Superior temporal gyrus (tissue), 1 donor: ENCODE results near the gene COPS6.
A peak's percentile ranks its signal among the peaks of the same experiment; 100 is the strongest.

ENCODE experiments used
- DNase-seq: peaks from one replicate; pipeline ENCODE4 v3.0.0-alpha.2; 2016; ENCODE audit errors: extremely low spot score

The COPS6 gene

DNA sequence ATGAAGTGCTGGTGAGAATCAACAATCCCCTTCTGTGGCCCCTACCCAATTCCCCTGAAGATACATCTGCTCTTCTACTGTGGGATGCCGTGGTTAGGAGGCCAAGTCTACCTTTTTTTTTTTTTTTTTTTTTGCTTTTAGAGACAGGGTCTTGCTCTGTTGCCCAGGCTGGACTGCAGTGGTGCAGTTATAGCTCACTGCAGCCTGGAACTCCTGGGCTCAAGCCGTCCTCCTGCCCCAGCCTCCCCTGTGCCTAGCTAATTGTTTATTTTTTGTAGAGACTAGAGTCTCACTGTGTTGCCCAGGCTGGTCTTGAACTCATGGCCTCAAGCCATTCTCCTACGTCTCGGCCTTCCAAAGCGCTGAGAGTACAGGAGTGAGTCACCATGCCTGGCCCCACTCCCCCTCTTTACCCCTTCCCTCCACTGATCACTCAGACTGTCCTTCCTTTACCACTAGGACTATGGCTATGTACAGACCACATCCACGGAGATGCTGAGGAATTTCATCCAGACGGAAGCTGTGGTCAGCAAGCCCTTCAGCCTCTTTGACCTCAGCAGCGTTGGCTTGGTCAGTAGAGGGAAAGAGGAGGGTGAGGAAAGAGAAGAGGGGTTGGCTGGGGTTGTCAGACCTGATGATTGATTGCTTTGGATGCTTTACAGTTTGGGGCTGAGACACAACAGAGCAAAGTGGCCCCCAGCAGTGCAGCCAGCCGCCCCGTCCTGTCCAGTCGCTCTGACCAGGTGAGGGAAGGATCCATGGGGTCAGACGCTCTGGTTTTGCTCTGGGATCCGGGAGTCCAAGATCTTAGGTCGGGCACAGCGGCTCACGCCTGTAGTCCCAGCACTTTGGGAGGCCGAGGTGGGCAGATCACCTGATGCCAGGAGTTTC is 14.4 kb downstream of the COPS6 start:
- no peak for DNase-seq

DNA sequence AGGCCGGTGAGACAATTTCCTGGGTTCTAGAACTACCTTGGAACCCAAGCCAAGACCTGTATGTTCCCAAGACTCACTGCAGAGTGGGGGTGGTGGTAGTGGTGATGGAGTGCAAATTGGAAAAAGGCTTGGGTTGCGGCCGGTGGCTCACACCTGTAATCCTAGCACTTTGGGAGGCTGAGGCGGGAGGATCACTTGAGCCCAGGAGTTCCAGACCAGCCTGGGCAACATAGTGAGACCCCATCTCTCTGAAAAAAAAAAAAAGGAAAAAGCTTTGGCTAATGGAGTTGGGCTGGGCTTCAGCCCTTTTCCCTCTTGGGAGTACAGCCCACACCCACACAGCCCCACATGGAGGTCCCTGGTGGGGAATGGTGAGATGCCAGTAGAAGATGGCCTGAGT is 16.8 kb downstream of the COPS6 start:
- no peak for DNase-seq

DNA sequence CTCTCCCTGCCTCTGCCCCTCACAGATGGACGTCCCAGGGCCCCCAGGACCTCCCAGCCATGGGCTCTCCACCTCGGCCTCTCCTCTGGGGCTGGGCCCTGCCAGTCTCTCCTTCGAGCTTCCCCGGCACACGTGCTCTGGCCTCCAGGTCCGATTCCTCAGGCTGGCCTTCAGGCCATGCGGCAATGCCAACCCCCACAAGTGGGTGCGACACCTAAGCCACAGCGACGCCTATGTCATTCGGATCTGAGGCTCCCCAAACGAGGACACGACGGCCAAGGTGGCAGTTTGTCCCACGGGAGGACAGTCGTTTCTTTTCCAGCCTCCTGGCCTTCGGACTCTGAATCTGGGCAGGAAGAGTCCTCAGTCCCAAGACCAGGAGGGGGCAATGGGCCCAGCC is 17.9 kb downstream of the COPS6 start:
- DNase-seq: no peak

DNA sequence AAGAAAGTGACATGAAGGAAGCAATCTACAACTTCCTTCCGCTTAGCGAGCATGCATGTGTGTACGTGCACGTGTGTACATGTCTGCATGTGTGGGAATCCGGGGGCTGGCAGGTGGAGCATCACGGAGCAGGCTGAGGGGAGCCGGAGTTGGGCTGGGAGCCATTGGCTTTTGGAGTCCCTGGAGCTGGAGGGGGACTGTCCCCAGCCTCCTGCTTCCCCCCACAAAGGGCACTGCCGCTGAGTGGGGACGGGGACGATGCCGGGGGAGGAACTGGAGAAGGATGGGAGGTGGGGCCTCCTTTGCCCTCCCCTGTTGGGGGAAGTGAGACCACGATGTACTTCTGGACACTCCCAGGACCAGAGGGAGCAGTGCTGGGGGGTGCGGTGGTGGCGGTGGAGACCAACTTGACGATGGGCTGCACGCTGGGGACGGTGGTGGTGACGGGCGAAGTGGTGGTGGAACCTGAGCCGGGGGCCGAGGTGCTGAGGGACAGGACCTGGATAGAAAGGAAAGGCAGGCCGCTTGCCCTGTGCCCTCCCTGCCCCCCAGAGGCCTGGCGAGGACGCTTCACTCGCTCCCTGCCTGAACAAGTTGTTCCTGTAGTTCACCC is 18.5 kb downstream of the COPS6 start:
- no peak for DNase-seq

- DNase-seq: no peak
Measured at GRCh38 chr7:100107890-100108289, 19.1 kb downstream of the COPS6 start.

DNA sequence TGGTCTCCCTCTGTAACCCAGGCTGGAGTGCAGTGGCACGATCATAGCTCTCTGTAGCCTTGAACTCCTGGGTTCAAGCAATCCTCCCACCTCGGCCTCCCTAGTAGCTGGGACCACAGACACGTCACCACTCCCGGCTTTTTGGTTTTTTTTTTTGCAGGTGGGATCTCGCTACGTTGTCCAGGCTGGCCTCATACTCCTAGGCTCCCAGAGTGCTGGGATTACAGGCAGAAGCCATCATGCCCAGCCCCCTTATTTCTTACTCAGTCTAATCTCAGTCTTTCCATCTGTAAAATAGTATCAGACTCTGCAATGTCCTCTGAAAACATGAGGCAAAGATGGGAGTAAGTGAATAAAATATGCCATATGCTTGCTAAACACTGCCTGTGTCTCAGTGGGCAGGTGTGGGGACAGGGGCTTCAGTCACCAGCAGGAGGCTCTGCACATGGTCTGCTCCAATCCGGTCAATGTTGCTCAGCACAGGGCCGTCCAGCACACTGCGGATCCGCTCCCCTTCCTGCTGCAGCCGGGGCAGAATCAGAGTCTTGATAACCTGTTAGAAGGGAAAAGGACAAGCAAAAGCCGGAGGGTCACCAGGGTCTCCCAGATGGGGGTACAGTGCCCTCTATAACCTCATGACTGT is 20.9 kb downstream of the COPS6 start:
- no peak for DNase-seq

DNA sequence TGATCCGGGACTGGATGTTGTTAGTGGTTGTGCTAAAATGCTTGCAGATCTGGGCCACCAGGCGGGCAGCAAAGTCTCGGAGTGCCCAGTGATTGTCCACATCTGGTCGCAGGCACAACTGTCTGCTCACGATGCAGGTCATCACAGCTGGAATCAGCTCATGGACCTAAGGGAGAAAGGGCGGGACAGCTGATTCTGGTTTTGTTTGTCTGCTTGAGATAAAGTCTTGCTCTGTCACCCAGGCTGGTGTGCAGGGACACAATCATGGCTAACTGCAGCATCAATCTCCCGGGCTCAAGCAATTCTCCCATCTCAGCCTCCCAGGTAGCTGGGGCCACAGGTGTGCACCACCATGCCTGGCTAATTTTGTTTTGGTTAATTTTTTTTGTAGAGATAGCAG is 22.4 kb downstream of the COPS6 start:
- DNase-seq: no peak

DNA sequence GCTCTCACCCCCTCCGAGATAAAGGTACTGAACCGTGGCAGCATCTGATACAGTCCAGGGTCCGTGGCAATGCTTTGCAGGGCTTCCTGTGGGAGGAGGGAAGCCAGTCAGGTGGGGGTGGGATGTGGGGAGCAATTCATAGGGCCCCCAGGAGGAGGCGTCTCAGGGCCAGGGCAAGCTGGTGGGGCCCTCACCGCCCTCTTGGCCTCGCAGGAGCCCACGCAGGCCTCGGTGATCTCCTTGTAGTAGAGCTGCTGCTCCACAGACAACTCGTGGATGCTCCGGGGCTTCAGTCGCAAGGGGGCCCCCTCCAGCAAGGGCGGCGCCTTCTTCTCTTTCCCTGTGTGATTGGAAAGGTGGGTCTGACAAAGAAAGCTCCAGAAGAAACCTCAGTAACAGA is 23.1 kb downstream of the COPS6 start:
- DNase-seq: no peak

- no peak for DNase-seq
Measured at GRCh38 chr7:100115026-100115425, 26.3 kb downstream of the COPS6 start.

GRCh38 chr7:100118388-100119071 is 29.8 kb downstream of the COPS6 start:
- DNase-seq: no peak

DNA sequence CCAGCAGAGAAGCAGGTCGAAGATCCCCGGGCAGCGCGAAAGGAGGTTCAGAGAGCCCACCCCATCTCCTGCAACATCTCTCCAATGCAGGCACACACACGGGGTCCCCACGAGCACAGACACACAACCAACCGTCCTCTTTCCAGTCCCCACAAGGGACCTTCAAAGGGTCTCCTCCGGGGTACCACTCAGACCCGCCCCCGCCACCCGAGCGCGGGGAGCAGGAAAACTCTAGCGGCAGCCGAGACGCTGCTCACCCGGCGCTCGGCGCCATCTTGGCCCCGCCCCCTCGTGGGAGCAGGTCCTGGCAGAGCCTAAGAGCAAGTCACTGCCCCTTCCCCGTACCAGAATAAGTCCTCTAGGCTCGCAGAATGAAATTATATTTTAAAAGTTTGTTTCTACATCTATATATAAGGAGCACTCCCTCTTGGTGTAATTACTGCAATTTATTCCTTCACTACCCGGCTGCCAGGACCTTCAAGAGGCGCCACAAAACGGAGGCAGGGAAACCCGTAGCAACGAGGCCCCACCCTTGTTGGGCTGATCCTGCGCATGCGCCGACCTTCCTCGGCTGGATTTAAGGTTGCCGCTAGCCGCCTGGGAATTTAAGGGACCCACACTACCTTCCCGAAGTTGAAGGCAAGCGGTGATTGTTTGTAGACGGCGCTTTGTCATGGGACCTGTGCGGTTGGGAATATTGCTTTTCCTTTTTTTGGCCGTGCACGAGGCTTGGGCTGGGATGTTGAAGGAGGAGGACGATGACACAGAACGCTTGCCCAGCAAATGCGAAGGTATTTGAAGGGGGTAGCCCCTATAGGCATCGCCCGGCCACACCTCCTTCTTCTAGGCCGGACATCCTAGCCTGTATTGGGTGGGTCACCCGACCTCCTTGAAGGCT is 30.6 kb downstream of the COPS6 start, which contains the start of the genes CNPY4 and TAF6:
TSS of gene CNPY4 (plus strand) at position 563 of the 898 bp plus-strand sequence. CDS start at position 674, 111 bp downstream.
TSS of gene TAF6 (minus strand) at position 287 of the 898 bp plus-strand sequence. CDS start 5,149 bp downstream, outside the sequence.
- peak; percentile 99 for DNase-seq

DNA sequence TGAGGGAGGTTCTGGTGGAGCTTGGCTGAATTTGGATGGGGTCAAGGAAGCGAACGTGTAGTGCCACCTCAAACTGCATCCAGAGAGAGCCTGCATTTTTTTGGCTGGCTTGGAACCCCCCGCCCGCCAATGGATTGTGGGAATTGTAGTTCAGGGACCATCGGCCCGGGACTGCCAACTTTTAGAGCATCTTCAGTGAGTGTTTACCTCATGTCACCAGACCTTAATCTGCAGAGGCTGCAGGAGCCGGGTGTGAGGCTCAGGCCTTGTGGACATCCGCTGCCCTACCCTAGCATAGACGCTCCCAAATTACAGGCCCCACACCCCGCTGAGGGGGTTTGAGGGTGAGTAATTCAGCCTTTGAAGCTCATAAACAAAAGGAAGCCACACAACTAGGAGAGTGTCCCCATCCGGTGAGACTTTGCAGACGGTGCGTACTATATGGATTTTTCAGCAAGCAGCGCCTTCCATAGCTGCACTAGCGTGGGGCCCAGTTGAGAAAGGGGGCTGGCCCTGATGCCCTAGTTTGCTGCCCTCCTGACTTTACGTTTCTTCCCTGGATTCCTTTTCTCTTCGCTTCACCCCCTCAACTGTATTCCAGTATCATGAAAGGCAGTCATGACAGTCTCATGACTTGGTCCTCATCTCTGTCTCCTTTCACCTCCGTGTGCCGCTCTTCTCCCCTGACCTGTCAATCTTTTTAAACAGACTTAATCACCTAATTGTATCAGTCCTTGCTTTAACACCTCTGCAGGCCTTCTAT is 31.4 kb downstream of the COPS6 start:
- peak; percentile 87 for DNase-seq

- DNase-seq: no peak
Measured at GRCh38 chr7:100120733-100121036, 31.9 kb downstream of the COPS6 start.

DNA sequence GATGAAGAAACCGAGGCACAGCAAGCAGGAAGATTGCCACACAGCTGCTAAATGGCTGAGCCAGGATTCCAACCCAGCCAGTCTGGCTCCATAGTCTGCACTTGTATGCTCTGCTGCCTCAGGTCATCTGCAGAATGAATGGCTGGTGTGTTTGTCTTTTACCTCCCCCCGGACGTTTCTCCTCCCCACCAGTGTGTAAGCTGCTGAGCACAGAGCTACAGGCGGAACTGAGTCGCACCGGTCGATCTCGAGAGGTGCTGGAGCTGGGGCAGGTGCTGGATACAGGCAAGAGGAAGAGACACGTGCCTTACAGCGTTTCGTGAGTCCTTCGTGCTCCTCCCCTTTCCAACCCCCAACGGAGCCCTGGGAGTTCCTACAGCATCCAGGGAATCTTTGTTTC is 33.3 kb downstream of the COPS6 start:
- DNase-seq: no peak

DNA sequence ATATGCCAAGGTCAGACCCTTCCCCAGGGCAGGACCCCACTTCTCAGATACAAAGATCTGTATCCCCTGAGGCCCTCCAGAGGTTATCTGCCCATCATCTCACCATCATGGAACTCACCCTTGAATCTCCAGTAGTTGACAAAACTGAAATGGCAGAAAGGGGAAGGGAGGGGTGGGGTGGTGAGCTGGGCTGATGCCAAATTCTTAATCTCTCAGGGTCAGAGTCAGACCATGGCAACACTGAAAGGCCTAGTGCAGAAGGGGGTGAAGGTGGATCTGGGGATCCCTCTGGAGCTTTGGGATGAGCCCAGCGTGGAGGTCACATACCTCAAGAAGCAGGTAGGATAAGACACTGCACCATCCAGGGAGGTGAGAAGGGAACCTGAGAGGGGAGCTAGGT is 33.8 kb downstream of the COPS6 start:
- DNase-seq: no peak

- DNase-seq: no peak
Measured at GRCh38 chr7:100124301-100125230, 35.8 kb downstream of the COPS6 start.

DNA sequence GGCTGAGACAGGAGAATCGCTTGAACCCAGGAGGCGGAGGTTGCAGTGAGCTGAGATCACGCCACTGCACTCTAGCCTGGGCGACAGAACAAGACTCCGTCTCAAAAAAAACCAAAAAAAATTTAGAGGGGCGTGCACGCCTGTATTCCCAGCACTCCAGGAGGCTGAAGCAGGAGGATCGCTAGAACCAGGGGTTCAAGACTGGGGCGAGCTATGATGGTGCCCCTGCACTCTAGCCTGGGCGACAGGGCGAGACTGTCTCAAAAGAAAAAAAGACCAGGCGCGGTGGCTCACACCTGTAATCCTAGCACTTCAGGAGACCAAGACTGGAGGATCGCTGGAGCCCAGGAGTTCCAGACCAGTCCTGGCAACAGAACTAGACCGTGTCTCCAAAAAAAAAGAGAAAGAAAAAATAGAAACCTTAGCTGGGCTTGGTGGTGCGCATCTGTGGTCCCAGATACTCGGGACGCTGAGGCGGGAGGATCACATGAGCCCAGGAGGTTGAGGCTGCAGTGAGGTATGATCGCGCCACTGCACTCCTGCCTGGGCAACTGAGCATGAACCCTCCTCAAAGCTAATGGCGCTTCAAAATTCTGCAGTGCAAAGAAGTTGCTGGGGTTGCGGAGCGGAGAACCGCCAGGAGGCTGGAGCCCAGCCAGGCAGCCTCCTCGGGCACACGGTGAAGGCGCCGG is 37.6 kb downstream of the COPS6 start:
- no peak for DNase-seq
